ENCODE results near the gene PLIN3. TPM values are rescaled to one million over a fixed set of nuclear protein-coding genes. Genes with fewer than 3 reads are reported as not detected.

The PLIN3 gene
- total RNA-seq, 2 donors from 2014 or later, result 61.3 to 76.5 TPM

DNA sequence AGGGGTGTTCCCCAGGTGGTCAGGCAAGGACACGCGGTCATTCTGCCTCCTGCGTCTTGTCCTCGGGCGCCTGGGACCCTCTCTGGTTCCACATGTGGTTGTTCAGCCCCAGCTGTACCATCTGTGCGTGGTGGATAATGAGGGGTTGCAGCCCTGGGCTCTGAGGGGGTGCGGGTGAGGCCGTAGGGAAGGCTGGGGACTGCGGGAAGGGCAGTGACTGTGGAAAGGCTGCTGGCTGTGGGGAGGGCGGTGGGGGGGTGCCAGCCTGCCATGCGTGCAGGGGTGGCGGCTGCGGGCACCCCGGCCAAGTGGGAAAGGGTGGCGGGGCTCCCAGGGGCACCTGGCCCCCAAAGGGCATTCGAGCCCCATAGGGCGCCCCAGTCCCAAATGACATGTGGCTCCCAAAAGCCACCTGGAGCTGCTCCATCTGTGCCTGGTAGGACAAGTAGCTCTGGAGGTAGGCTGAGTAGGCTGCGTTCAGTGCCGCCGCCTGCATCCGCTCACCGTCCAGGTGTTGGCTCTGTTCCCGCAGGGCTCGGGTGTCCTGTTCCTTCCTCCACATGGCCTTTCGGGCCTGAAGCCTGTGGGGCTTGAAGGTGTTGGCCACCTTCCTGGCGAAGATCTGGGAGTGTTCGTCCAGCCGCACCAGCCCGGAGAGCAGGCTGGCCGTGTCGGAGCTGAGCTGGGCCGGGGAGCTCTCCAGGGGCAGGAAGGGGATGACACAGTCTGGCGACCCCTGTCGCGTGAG lies 51.1 kb downstream of the PLIN3 start:
- no peaks in the 10 kb centered on the region for H3K4me1 ChIP-seq (replicated peaks)
- H3K27ac ChIP-seq, result no peak overlapping the region
- no peaks in the 10 kb centered on the region for H3K36me3 ChIP-seq
- intact Hi-C loops (cut with DNase I), result no loop called here
- 93% methylated on average over 35 of the region's 35 CpGs for WGBS
- TF ChIP-seq, protein P1, sequence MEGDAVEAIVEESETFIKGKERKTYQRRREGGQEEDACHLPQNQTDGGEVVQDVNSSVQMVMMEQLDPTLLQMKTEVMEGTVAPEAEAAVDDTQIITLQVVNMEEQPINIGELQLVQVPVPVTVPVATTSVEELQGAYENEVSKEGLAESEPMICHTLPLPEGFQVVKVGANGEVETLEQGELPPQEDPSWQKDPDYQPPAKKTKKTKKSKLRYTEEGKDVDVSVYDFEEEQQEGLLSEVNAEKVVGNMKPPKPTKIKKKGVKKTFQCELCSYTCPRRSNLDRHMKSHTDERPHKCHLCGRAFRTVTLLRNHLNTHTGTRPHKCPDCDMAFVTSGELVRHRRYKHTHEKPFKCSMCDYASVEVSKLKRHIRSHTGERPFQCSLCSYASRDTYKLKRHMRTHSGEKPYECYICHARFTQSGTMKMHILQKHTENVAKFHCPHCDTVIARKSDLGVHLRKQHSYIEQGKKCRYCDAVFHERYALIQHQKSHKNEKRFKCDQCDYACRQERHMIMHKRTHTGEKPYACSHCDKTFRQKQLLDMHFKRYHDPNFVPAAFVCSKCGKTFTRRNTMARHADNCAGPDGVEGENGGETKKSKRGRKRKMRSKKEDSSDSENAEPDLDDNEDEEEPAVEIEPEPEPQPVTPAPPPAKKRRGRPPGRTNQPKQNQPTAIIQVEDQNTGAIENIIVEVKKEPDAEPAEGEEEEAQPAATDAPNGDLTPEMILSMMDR (IDR thresholded peaks at IDR 0.05), result no peak
- TF ChIP-seq POLR2A (IDR thresholded peaks at IDR 0.05) (no peak), POLR2AphosphoS5 (IDR thresholded peaks at IDR 0.05) (no peak)
- no peak overlapping the region for H3K4me3 ChIP-seq
- no peak for DNase-seq (ENCODE audit: low spot score)
- H3K27me3 ChIP-seq (replicated peaks; ENCODE audit: insufficient read depth), result no peaks in the 10 kb centered on the region
- H3K9me3 ChIP-seq, result no peaks in the 10 kb centered on the region

DNA sequence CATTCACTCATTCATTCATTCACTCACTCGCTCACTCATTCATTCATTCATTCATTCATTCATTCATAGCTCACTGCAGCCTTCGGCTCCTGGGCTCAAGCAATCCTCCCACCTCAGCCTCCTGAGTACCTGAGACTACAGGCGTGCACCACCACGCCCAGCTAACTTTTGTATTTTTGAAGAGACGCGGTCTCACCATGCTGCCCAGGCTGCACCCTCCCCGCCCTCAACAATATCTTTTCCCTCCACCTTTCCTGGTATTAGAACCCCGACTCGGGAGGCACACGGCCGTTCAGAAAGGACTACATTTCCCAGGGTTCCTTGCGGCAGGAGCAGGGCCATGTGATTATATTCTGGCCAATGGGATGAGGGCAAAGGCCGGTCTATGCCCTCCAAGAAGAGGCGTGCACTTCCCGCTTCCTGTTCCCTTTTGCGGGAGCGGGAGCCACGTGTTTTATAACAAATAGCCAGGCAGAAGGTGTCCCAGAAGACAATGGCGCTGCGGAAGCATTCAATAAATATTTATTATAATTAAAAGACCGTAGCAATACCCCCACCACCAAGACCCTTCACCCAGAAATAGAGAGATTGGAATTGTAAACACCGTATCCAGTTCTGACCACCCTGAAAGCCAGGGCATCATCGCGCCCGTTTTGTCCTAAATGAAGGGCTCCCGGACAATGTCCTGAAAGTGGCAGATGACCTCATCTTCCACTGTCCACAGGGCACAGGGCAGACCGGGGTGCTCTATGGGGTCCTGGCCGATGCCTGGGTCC lies 51.9 kb downstream of the PLIN3 start:
- peak overlapping the region in 1 of 2 donors; percentile 15 for H3K4me3 ChIP-seq
- DNase-seq (ENCODE audit: low spot score), result peak; percentile 88
- TF ChIP-seq, protein P1 (IDR thresholded peaks at IDR 0.05), result no peak
- TF ChIP-seq POLR2AphosphoS5 (IDR thresholded peaks at IDR 0.05) (peak; percentile 96), POLR2A (IDR thresholded peaks at IDR 0.05) (no peak)
- no peaks in the 10 kb centered on the region for H3K9me3 ChIP-seq
- 33% methylated on average over 28 of the region's 28 CpGs for WGBS
- intact Hi-C loops (cut with DNase I), result no loop called here
- no peaks in the 10 kb centered on the region for H3K4me1 ChIP-seq (replicated peaks)
- H3K27ac ChIP-seq, result no peak overlapping the region
- H3K36me3 ChIP-seq, result no peaks in the 10 kb centered on the region
- no peaks in the 10 kb centered on the region for H3K27me3 ChIP-seq (replicated peaks; ENCODE audit: insufficient read depth)

DNA sequence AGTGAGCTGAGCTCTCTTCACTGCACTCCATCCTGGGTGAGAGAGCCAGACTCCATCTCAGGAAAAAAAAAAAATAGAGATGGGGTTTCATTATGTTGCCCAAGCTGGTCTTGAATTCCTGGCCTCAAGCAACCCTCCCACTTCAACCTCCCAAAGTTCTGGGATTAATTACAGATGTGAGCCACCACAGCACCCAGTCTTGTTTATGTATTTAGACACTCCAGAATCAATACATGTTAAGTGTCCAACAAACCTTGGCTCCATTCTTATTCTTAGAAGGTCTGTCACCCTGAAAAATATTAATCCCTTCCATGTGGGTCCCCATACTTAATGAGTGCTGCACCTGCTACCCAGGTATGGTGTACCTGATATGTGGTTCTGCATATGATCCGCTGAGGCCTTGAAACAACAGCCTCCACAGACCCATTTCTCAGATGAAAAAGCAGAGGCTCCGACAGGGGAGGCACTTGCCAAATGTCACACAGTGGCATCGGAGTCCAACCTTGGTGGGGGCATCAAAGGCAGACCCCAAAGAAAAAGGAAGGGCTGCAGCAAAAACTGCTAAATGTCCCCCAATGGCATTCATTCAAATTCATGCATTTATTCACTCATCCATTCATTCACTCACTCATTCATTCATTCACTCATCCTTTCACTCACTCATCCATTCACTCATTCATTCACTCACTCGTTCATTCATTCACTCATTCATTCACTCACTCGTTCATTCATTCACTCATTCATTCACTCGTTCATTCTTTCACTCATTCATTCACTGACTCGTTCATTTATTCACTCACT lies 52.6 kb downstream of the PLIN3 start:
- no peaks in the 10 kb centered on the region for H3K9me3 ChIP-seq
- no peaks in the 10 kb centered on the region for H3K27me3 ChIP-seq (replicated peaks; ENCODE audit: insufficient read depth)
- H3K36me3 ChIP-seq, result no peaks in the 10 kb centered on the region
- no peaks in the 10 kb centered on the region for H3K4me1 ChIP-seq (replicated peaks)
- WGBS, result 79% methylated on average over 7 of the region's 7 CpGs
- DNase-seq (ENCODE audit: low spot score), result no peak
- no peak overlapping the region for H3K4me3 ChIP-seq
- TF ChIP-seq POLR2A (IDR thresholded peaks at IDR 0.05) (no peak), POLR2AphosphoS5 (IDR thresholded peaks at IDR 0.05) (no peak)
- TF ChIP-seq, protein P1 (IDR thresholded peaks at IDR 0.05), result no peak
- no peak overlapping the region for H3K27ac ChIP-seq
- intact Hi-C loops (cut with DNase I), result no loop called here

DNA sequence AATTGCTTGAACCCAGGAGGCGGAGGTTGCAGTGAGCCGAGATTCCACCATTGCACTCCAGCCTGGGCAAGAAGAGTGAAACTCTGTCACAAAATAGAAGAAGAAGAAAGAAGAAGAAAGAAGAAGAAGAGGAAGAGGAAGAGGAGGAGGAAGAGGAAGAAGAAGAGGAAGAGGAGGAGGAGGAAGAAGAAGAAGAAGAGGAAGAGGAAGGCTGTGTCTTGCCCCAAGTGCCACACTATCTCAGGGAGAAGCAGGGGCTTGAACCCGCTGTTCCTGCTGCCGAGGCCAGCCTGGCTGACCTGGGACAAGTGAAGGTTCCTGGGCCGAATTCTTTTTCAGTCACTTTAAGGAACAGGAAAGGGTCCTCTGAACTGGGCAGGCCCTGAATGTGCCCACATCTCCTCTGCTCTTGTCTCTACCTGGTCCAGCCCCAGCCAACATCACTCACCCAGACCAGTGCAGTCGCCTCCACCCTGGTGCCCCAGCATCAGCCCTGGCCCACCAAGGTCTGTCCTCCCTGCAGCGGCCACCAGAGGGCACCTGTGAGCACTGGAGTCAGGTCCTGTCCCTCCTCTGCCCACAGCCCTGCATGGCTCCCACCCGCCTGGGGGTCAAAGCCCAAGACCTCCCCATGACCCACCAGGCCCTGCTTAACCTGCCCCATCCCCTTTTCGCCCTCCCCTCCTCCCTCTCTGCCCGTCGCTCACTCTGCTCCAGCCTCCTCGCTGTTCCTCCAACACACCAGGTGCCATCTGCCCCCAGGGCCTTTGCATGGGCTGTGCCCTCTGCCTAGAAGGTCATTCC lies 55.9 kb downstream of the PLIN3 start:
- no peak overlapping the region for H3K27ac ChIP-seq

More for the DNA sequence above, 55.9 kb downstream of the PLIN3 start:
- WGBS, result 69% methylated on average over 12 of the region's 12 CpGs
- TF ChIP-seq, protein P1 (IDR thresholded peaks at IDR 0.05), result peak; percentile 71 to 84 (median 74)
- no peak for TF ChIP-seq POLR2A (IDR thresholded peaks at IDR 0.05)
- no peaks in the 10 kb centered on the region for H3K27me3 ChIP-seq (replicated peaks; ENCODE audit: insufficient read depth)
- H3K36me3 ChIP-seq, result no peaks in the 10 kb centered on the region
- DNase-seq (ENCODE audit: low spot score), result peak; percentile 60
- intact Hi-C loops (cut with DNase I), result loop anchor here (2.0 kb wide), 1 partner anchor 99 kb away; no protein-coding TSS in a partner anchor
- no peaks in the 10 kb centered on the region for H3K4me1 ChIP-seq (replicated peaks)
- no peaks in the 10 kb centered on the region for H3K9me3 ChIP-seq
- no peak overlapping the region for H3K4me3 ChIP-seq

All from prostate gland (tissue), 2 donors.